PC-3 (cell line): ENCODE data around the gene ANKRA2. TPM values are rescaled to one million over a fixed set of nuclear protein-coding genes. Genes with fewer than 3 reads are reported as not detected.

Experiments used
- ATAC-seq: fragments of 200-7000 bp; cut with Tn5 transposase; 2 replicates; pipeline ENCODE4 v1.9.1; 2020; ENCODE audit warnings: mild to moderate bottlenecking, moderate library complexity
- BruUV-seq: library from RNA; stranded (reverse); fragments of 400-500 nt; replicated peaks from 2 replicates; lab custom pipeline; 2021; lab: Mats Ljungman, UMichigan
- CTCF ChIA-PET: fragments of 300-600 bp; sonication (Branson Sonifier 250); formaldehyde crosslinking; loops from one replicate; lab custom pipeline; 2022; ENCODE audit warnings: antibody characterized with exemption; lab: Charles Lee
- POLR2A ChIA-PET: fragments of 300-600 bp; sonication (Branson Sonifier 250); formaldehyde crosslinking; loops from one replicate; lab custom pipeline; 2022; ENCODE audit warnings: antibody characterized with exemption; ENCODE audit not compliant: unreplicated experiment; lab: Charles Lee
- DNase-seq: peaks from one replicate; pipeline ENCODE4 v3.0.0-alpha.2; 2015
- H2AFZ ChIP-seq: fragments of 300-600 bp; sonication (generic); 2 replicates; pipeline ENCODE4 v1.6.0; 2016; ENCODE audit warnings: antibody characterized with exemption, low read length
- H3F3A ChIP-seq: fragments of 300-600 bp; sonication (generic); one replicate; pipeline ENCODE4 v1.6.0; 2017; ENCODE audit warnings: antibody characterized with exemption, low read length, control low read depth, mild to moderate bottlenecking; ENCODE audit not compliant: unreplicated experiment
- H3K27ac ChIP-seq: fragments of 300-600 bp; sonication (generic); 2 replicates; pipeline ENCODE4 v1.5.1; 2016; ENCODE audit warnings: mild to moderate bottlenecking, low read length
- H3K27me3 ChIP-seq: fragments of 300-600 bp; sonication (generic); 2 replicates; pipeline ENCODE4 v1.6.1; 2016; ENCODE audit warnings: low read length, mixed read lengths
- H3K36me3 ChIP-seq: fragments of 300-600 bp; sonication (generic); 2 replicates; pipeline ENCODE4 v1.6.1; 2016; ENCODE audit warnings: low read depth, mixed run types, low read length, mixed read lengths
- H3K4me1 ChIP-seq: fragments of 300-600 bp; sonication (generic); 2 replicates; pipeline ENCODE4 v1.5.1; 2016; ENCODE audit warnings: low read length; ENCODE audit not compliant: insufficient read depth
- H3K4me2 ChIP-seq: fragments of 300-600 bp; sonication (generic); 2 replicates; pipeline ENCODE4 v1.6.0; 2016; ENCODE audit warnings: low read length
- H3K4me3 ChIP-seq: fragments of 300-600 bp; sonication (generic); 2 replicates; pipeline ENCODE4 v1.5.1; 2016; ENCODE audit warnings: mild to moderate bottlenecking, low read length, mixed read lengths
- H3K79me2 ChIP-seq: fragments of 300-600 bp; sonication (generic); 2 replicates; pipeline ENCODE4 v1.6.1; 2017; ENCODE audit warnings: low read length, mixed read lengths
- H3K9ac ChIP-seq: fragments of 300-600 bp; sonication (generic); 2 replicates; pipeline ENCODE4 v1.6.0; 2016; ENCODE audit warnings: mild to moderate bottlenecking, low read length
- H3K9me2 ChIP-seq: fragments of 300-600 bp; sonication (generic); replicated peaks from 2 replicates; pipeline ENCODE4 v1.6.1; 2016; ENCODE audit warnings: mixed run types, low read length, mixed read lengths
- H3K9me3 ChIP-seq: fragments of 300-600 bp; sonication (generic); 2 replicates; pipeline ENCODE4 v1.6.1; 2016; ENCODE audit warnings: low read length, mixed read lengths
- H4K20me1 ChIP-seq: fragments of 300-600 bp; sonication (generic); 2 replicates; pipeline ENCODE4 v1.6.1; 2016; ENCODE audit warnings: low read length, mixed read lengths
- CTCF ChIP-seq: fragments of 300-600 bp; sonication (generic); conservative IDR thresholded peaks from 2 replicates; pipeline ENCODE4 v1.5.1; 2017; ENCODE audit warnings: antibody characterized with exemption, low read depth, mild to moderate bottlenecking, low read length
- EZH2 ChIP-seq: fragments of 300-600 bp; sonication (generic); IDR thresholded peaks from one replicate; pipeline ENCODE4 v1.6.1; 2017; ENCODE audit warnings: antibody characterized with exemption, mild to moderate bottlenecking, low read length; ENCODE audit not compliant: unreplicated experiment
- EZH2phosphoT487 ChIP-seq: fragments of 300-600 bp; sonication (generic); IDR thresholded peaks from 2 replicates; pipeline ENCODE4 v1.6.1; 2018; ENCODE audit warnings: mild to moderate bottlenecking, antibody characterized with exemption, low read length, borderline replicate concordance
- intact Hi-C: fragments of 100-400 bp; cut with micrococcal nuclease; formaldehyde crosslinking; loops from 2 replicates; pipeline ENCODE4 v1.9.0; 2023
- total RNA-seq: library from RNA; depleted of rRNA; stranded (reverse); fragments of >200 nt; gene quantifications from 2 replicates; pipeline ENCODE4 v1.2.3, GENCODE V29; 2014; rRNA removed

Gene ANKRA2
- total RNA-seq, 1 experiment from 2014 or later, result 4.4 TPM

DNA sequence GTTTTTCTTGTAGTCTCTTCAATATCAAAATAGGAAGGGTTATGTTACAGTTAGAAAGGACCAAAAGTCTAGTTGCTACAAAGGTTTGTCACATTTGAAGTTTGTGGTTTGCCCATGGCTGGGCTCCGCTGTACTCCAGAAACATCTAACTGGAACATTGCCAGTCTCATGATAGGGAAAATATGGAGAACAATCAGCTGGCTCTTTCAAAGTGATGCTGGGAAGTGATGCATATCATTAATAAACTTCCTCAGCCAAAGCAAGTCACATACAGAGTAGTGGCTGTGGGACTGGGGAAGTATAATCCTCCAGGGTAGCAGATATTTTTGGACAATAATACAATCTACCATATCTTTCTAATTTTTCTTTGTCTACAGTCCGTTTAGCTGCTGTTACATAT, 58.4 kb downstream of the ANKRA2 start:
- no peak for ATAC-seq
- ChIA-PET POLR2A (no interaction called here), CTCF (no interaction called here)
- Histone ChIP-seq H3K27me3 (no peaks in the 10 kb centered on the region), H3K4me3 (no peak overlapping the region), H3K4me1 (no peaks in the 10 kb centered on the region), H3K9me3 (no peaks in the 10 kb centered on the region), H3F3A (peaks cover 4% of the 10 kb centered on the region), H3K27ac (no peak overlapping the region), H3K9me2 (no peaks in the 10 kb centered on the region), H3K36me3 (peaks cover 35% of the 10 kb centered on the region), H4K20me1 (peaks cover 12% of the 10 kb centered on the region; the same call in 1 of the 2 replicates), H2AFZ (no peak overlapping the region), H3K4me2 (no peak overlapping the region), H3K79me2 (peaks cover 19% of the 10 kb centered on the region), H3K9ac (no peak overlapping the region)
- BruUV-seq, result no TSS peak
- intact Hi-C loops, result no loop called here
- DNase-seq, result no peak
- TF ChIP-seq CTCF (no peak), EZH2phosphoT487 (no peak), EZH2 (no peak)

GRCh38 chr5:73506459-73506955, 58.9 kb downstream of the ANKRA2 start:
- POLR2A ChIA-PET, result no interaction called here
- ATAC-seq, result no peak

More at GRCh38 chr5:73506459-73506955, 58.9 kb downstream of the ANKRA2 start:
- no peaks in the 10 kb centered on the region for H3K9me2 ChIP-seq
- no peaks in the 10 kb centered on the region for H3K4me1 ChIP-seq
- H3K79me2 ChIP-seq, result peaks cover 25% of the 10 kb centered on the region
- intact Hi-C loops, result no loop called here
- H4K20me1 ChIP-seq, result peaks cover 13% of the 10 kb centered on the region
- no peak overlapping the region for H3K4me2 ChIP-seq
- H3K27ac ChIP-seq, result no peak overlapping the region
- no peak overlapping the region for H2AFZ ChIP-seq
- peaks cover 4% of the 10 kb centered on the region for H3F3A ChIP-seq
- H3K9me3 ChIP-seq, result no peaks in the 10 kb centered on the region
- TF ChIP-seq EZH2phosphoT487 (no peak), CTCF (no peak), EZH2 (no peak)
- DNase-seq, result no peak
- H3K4me3 ChIP-seq, result no peak overlapping the region
- BruUV-seq, result no TSS peak
- peaks cover 38% of the 10 kb centered on the region for H3K36me3 ChIP-seq
- no peak overlapping the region for H3K9ac ChIP-seq
- H3K27me3 ChIP-seq, result no peaks in the 10 kb centered on the region
- CTCF ChIA-PET, result no interaction called here

Other genes with a start within 250 kb of the ANKRA2 start
- 10.3 and 12.8 TPM in 2 replicates for gene FOXD1, start 116.9 kb downstream of the ANKRA2 start, total RNA-seq
- gene BTF3, start 67.2 kb downstream of the ANKRA2 start, total RNA-seq, result 249 and 291 TPM in 2 replicates
- gene UTP15, start 104 bp upstream of the ANKRA2 start, total RNA-seq, result 20.9 and 27.6 TPM in 2 replicates
- 24.2 and 25.7 TPM in 2 replicates for gene ARHGEF28, start 60.6 kb upstream of the ANKRA2 start, total RNA-seq